Lung (tissue), 12 donors: ENCODE measurements around the gene CUEDC2. TPM values are rescaled to one million over a fixed set of nuclear protein-coding genes. Genes with fewer than 3 reads are reported as not detected.

ENCODE experiments used
- ATAC-seq: fragments of 200-7000 bp; cut with Tn5 transposase; one replicate; pipeline ENCODE4 v1.9.1; 2020; ENCODE audit warnings: moderate number of reproducible peaks; ENCODE audit not compliant: insufficient read depth, low FRiP score
- DNase-seq, 3 donors: peaks; one replicate each; pipeline ENCODE4 v3.0.0-alpha.2; 2013 to 2017
- H3K27ac ChIP-seq, 2 donors: one replicate each; pipeline ENCODE4 v1.5.1; 2013; ENCODE audit warnings: mild to moderate bottlenecking in 2 of 2, moderate library complexity in 2 of 2, control low read depth in 1 of 2, inconsistent platforms in 1 of 2, low read depth in 1 of 2, low read length in 1 of 2
- H3K27me3 ChIP-seq, 3 donors: one replicate each; pipeline ENCODE4 v1.5.1; 2013; ENCODE audit warnings: low read length in 2 of 3; ENCODE audit not compliant: control insufficient read depth in 3 of 3, insufficient read depth in 3 of 3
- H3K36me3 ChIP-seq, 4 donors: one replicate each; pipeline ENCODE4 v1.5.1; 2013; ENCODE audit warnings: low read length in 4 of 4, mild to moderate bottlenecking in 1 of 4, moderate library complexity in 1 of 4; ENCODE audit not compliant: control insufficient read depth in 4 of 4, insufficient read depth in 4 of 4
- H3K4me1 ChIP-seq, 5 donors: one replicate each; pipeline ENCODE4 v1.5.1; 2013; ENCODE audit warnings: low read length in 5 of 5, mild to moderate bottlenecking in 2 of 5, moderate library complexity in 1 of 5; ENCODE audit not compliant: control insufficient read depth in 5 of 5, insufficient read depth in 5 of 5
- H3K4me3 ChIP-seq: one replicate; pipeline ENCODE4 v1.5.1; 2013; ENCODE audit warnings: mild to moderate bottlenecking, control low read depth, moderate library complexity
- H3K9ac ChIP-seq, 2 donors: one replicate each; pipeline ENCODE4 v1.5.1; 2013; ENCODE audit warnings: low read length in 2 of 2, control low read depth in 1 of 2; ENCODE audit not compliant: insufficient read depth in 1 of 2
- H3K9me3 ChIP-seq, 4 donors: one replicate each; pipeline ENCODE4 v1.5.1; 2013; ENCODE audit warnings: low read length in 3 of 4, mild to moderate bottlenecking in 1 of 4, moderate library complexity in 1 of 4; ENCODE audit not compliant: control insufficient read depth in 4 of 4, insufficient read depth in 3 of 4
- WGBS, 2 donors: extraction: QIAGEN DNeasy Blood & Tissue Kit; methylation state at CpG; one replicate each; pipeline ENCODE4 v1.1.7; 2013; 5-methylcytosine and 5-hydroxymethylcytosine counted together
- polyA plus RNA-seq, 2 donors: library from polyadenylated mRNA; stranded (reverse); fragments of 200-250 nt; gene quantifications; one replicate each; pipeline ENCODE4 v1.2.1, GENCODE V29; 2013
- total RNA-seq, 2 donors: library from RNA; depleted of rRNA in 1 of 2; stranded (reverse); fragments of >200 nt in 1 of 2; gene quantifications; one replicate each; pipeline ENCODE4 v1.2.1, GENCODE V29; 2014 to 2021
- TF ChIP-seq, protein P1 (sequence below): IDR thresholded peaks from 2 replicates; pipeline ENCODE4 v1.5.1; 2012; ENCODE audit warnings: mild to moderate bottlenecking; ENCODE audit errors: control extremely low read depth, extremely low read depth
- donor health status: control.
- donor health status: control.
- donor health status: Bipolar disorder and iron deficiency.
- donor health status: healthy.
- donor health status: DM: yes; HTN: yes; CAD: no.

The CUEDC2 gene
- total and polyA plus RNA-seq, 4 donors = 33.4 to 63.8 (median 44.1) TPM

- H3K9me3 ChIP-seq = no peaks in the 10 kb centered on the region
- no peak for ATAC-seq
- WGBS, 2 donors = 79 to 87% methylated on average over 16 of the region's 16 CpGs
- DNase-seq = no peak
- TF ChIP-seq, protein P1, sequence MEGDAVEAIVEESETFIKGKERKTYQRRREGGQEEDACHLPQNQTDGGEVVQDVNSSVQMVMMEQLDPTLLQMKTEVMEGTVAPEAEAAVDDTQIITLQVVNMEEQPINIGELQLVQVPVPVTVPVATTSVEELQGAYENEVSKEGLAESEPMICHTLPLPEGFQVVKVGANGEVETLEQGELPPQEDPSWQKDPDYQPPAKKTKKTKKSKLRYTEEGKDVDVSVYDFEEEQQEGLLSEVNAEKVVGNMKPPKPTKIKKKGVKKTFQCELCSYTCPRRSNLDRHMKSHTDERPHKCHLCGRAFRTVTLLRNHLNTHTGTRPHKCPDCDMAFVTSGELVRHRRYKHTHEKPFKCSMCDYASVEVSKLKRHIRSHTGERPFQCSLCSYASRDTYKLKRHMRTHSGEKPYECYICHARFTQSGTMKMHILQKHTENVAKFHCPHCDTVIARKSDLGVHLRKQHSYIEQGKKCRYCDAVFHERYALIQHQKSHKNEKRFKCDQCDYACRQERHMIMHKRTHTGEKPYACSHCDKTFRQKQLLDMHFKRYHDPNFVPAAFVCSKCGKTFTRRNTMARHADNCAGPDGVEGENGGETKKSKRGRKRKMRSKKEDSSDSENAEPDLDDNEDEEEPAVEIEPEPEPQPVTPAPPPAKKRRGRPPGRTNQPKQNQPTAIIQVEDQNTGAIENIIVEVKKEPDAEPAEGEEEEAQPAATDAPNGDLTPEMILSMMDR = no peak
- H3K36me3 ChIP-seq = no peaks in the 10 kb centered on the region
- H3K4me3 ChIP-seq = no peak overlapping the region
- H3K4me1 ChIP-seq = peaks cover 0 to 18% (median 10%) of the 10 kb centered on the region in 5 donors
- H3K27me3 ChIP-seq = peaks cover 5 to 50% (median 10%) of the 10 kb centered on the region in 3 donors
- H3K27ac ChIP-seq = no peak overlapping the region
- H3K9ac ChIP-seq = no peak overlapping the region
These were observed 18.4 kb downstream of the CUEDC2 start for GRCh38 chr10:102413806-102414561.

DNA sequence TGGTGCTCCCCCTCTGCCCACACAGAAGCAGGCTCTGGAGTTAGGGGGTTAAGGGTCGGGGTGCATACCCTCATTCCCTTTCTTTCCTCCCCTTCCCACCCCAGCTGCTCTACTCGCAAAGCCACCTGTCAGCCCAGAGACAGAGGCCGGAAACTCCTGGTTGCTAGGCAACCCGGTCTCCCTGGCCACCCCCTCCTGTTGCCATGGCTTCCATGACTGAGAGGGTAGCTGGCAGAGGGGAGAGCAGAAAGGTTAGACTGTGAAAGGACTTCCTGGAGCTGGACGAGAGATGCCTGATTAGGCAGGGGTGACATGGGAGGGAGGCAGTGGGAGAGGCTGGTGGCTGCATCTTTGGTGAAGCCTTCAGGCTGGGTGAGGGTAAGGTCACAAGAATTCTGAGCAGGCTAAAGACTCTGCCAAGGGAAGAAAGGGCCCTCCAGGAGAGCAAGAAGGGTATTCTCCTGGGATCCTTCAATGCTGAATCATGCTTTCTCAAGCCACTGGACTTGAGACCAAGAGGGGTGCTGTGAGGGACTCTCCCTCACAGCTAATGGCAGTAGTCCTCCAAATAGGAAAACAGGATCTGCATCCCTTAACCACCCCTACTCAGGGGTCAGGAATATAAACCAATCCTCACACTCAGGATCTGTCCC lies 19.2 kb downstream of the CUEDC2 start:
- DNase-seq (no peak), ATAC-seq (no peak)
- H3K36me3 ChIP-seq = no peaks in the 10 kb centered on the region
- peaks cover 5 to 46% (median 9%) of the 10 kb centered on the region in 3 donors for H3K27me3 ChIP-seq
- peaks cover 0 to 23% (median 10%) of the 10 kb centered on the region in 5 donors for H3K4me1 ChIP-seq
- TF ChIP-seq, protein P1 = no peak
- 16 to 20% methylated on average over 5 of the region's 5 CpGs for WGBS, 2 donors
- H3K9me3 ChIP-seq = no peaks in the 10 kb centered on the region
- no peak overlapping the region for H3K4me3 ChIP-seq
- no peak overlapping the region for H3K9ac ChIP-seq
- H3K27ac ChIP-seq = no peak overlapping the region

DNA sequence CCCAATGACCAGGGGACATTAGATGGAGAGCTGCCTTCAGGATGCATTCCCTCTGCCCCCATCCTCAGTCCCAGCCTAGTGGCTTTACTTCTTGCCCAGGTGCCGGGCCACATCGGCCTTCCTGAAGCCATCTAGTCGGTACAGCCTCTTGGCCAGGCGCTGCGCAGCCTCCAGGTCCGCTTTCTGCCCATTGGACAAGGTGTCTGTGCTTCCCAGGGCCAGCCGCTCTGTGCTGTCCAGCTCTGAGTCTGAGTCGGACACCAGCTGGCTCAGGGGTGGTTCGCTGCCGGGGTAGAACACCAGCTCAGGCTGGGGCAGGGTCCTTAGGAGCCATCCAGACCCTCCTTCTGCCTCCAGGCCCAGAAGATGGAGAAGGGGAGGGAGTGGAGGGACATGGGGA lies 20.1 kb downstream of the CUEDC2 start:
- H3K9ac ChIP-seq = no peak overlapping the region
- ATAC-seq (no peak), DNase-seq (no peak)
- 90 to 91% methylated on average over 9 to 10 of the region's 10 CpGs for WGBS, 2 donors
- TF ChIP-seq, protein P1 = no peak
- H3K4me1 ChIP-seq = peaks cover 0 to 31% (median 10%) of the 10 kb centered on the region in 5 donors
- no peak overlapping the region for H3K27ac ChIP-seq
- H3K4me3 ChIP-seq = no peak overlapping the region
- peaks cover 5 to 41% (median 7%) of the 10 kb centered on the region in 3 donors for H3K27me3 ChIP-seq
- H3K36me3 ChIP-seq = no peaks in the 10 kb centered on the region
- no peaks in the 10 kb centered on the region for H3K9me3 ChIP-seq
